ENCODE data around the gene TBK1.

- no peak for TF ChIP-seq CTCF (IDR thresholded peaks at IDR 0.05)
- TF ChIP-seq ZFX (IDR thresholded peaks at IDR 0.05; ENCODE audit: borderline replicate concordance) = no peak
Observed at GRCh38 chr12:64501486-64501885, 49.6 kb downstream of the TBK1 start.
